ENCODE results near the gene PPP4C.
"Not testable (repeated sequence)": the region's sequence is repeated elsewhere in the genome, so short reads cannot be mapped to it uniquely, and the experiment has no call there.

The PPP4C gene

DNA sequence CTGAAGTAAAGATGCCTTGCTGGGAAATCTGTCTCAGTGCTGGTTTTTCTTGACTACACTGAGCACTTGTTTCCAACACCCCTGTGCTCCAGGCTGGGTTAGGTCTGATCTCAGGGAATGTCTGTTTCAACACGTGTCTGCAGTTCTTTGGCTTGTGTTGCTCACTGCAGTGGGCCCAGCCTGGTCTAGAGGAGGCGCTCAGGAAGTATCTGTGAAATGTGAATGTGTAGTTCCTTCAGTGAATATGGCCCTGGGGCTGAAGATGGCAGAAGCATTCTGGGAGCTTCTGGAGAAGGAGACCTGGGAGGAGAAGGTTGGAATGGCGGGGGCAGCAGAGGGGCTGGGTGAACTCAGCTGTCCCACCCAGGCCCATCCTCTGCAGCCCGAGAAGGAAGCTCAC lies 28.3 kb downstream of the PPP4C start:
- DNase-seq, result no peak

DNA sequence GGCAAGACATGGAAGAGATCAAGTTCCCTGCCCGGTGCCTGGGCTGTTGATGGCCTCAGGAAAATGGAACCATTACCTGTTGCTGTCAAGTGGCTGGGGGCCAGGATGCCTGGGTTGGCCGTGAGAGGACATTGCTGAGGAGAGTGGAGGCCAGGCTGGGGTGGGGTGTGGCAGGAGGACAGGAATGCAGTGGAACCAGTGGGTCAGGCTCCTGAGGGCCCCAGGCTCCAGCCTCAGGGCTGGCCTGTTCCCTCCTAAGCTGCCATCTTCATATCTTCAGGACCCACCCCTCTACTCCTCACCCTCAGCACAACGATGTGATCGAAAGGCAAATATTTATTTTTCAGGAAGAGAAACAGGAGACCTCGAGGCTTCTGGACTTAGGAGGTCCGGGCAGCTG lies 28.7 kb downstream of the PPP4C start:
- no peak for DNase-seq

DNA sequence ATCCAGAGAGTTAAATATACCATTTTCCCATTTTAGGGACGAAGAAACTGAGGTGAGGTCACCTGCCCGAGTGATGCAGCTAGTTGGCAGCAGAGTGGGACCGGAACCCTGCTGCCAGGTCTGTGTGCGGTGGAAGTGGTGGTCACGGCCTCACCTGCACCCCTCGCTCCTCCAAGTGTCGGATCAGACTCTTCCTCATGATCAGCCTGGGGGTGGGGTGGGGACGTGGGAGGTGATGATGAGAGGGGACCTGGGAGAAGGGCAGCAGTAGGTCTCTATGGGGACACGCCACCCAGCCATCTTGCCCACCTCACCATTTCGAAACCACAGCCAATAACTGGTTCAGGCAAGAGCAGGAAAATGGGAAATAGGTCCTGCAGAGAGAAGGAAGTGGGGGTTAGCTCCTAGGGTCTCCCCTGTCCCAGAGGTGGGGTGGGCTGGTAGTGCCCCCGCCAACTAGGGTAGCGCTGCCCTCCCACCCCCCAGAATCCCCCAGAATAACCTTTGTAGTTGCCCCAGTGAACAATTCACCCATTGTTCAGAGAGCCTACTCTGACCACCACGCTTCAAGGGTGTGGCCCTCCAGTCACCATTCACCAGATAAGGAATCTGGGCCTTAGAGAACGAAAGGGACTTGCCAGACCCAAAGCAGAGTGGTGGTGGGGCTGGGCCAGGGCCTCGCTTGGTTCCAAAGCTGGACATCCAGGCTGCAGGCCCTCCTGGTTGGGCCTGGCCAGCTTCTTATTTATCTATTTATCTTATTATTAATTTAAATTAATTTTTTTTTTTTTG lies 32.5 kb downstream of the PPP4C start:
- DNase-seq, result no peak

DNA sequence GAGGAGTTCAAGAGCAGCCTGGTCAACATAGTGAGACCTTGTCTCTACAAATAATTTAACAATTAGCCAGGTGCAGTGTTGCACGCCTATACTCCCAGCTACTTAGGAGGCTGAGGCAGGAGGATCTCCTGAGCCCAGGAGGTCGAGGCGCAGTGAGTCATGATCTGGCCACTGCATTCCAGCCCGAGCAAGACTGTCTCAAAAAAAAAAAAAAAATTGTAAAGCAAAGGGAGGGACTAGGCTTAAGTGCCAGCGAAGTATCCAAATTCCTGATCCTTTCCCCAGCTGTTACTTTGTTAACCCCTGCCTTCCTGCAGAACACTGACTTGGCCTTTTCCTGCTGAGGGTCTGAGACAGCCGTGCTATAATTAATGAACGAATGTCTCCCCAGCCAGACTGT lies 34.9 kb downstream of the PPP4C start:
- no peak for DNase-seq

DNA sequence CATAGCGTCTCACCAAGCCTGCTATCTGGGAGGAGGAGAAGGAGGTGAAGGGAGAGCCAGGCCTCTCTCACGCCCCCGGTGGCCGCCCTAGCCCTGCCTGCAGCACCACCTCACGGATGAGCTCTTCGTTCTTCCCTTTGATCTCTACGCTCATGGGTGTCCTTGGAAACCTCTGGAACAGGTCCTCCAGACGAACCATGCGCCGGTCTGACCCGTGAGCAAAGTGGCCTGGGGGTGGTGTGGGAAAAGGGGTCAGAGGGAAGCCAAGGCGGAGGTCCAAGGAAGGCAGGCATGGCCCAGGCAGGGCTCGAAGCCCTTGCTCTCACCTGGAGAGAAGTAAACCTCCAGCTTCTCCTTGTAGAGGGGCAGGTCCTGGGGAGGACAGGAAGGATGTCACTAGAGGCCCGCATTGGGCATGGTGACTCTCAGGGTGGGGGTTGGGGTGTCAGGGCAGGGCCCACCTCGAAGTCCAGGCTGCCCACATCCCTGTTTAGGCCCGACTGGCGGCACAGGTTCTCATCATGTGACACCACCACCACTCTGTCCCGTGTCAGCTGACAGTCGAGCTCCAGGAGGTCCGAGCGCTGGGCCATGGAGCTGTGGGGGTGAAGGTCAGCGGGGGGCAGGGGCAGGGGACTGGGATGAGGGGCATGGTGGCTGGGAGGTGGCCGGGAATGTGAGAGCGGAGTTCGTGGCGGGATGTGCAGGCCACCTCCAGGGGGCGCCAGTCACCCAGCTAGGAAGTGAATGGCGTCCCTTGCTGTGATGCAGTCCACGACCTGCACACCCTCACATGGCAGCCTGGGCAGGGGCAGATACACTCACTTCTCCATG lies 36.6 kb downstream of the PPP4C start:
- peak; percentile 81 for DNase-seq

DNA sequence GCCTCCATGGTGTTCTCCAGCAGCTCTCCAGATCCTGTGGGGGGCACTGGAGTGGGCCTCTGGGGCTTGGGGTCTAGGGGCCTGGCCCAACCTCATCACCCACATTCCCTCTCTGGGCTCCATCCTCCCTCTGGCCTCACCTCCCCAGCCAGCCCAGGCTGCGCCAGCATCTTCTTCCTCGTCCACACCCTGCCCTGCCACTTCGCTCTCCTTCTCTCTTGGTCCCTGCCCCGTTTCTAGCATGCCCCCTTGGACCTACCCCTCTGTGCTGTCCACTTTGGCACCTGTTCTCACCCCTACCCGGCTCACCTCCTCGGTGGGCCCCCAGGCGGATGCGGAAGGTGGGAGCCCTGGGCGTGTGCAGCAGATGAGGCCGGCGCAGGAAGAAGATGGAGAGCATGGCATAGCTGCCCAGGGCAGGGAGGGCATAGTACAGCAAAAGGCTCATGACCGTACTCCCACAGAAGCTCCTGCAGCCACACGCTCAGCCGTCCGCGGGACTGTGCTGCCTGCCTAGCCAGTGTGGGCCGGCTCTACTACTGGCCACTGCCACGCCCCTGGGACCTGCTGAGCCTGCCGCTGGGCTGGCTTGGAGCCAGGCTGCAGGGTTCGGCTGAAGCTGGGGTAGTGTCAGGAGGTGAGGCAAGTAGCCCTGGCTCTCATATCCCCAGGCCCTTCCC lies 37.4 kb downstream of the PPP4C start, which contains the start of gene GDPD3:
GDPD3 (minus strand) TSS at position 507 of the 680 bp plus-strand sequence; CDS start at position 448, 59 bp downstream.
- peak; percentile 32 for DNase-seq

DNA sequence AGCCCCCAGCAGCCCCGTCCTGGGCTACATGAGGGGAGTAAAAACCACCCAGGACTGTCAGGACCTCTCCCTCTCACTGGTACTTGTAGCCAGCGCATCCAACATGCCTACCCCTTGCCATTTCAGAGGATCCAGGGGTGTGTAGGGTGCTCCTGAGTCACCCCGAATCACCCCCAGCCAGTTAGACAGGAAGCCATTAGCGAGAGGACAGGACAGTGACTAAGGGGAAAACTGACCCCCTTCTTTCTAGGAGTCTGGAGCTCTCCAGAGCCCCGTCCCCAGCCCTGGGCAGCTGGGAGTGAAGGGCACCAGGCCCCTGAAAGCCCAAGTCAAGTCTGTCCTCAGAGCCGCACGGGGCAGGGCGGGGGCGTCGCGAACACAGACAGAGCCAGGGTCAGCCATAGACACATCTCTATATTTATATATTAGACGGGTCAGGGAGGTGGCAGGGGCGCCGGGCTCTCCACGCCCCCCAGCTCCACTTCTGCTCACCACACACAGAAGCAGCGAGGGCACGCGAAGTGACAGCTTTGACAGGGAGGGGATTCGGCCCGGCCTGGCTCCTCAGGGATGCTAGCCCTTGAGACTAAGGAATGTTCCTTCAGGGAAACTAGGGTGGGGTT lies 38.0 kb downstream of the PPP4C start:
- DNase-seq, result no peak

DNA sequence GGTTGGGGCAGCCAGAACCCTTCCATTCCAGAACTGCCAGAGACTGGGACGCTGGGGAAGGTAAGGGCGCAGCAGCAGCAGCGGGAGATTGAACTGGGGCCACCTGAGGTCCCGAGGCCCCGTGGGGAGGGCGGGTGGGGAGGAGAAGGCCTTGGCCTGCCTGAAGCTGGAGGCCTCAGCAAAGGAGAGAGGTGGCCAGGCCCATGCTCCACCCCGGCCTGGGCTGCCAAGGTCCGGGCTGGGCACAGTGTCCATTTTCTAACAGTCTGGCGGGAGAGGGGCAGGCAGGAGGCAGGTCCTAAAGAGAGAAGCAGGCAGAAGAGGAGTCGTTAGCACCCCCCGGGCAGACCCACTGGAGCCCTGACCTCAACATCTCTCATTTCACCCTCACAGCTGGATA lies 38.6 kb downstream of the PPP4C start:
- no peak for DNase-seq

DNA sequence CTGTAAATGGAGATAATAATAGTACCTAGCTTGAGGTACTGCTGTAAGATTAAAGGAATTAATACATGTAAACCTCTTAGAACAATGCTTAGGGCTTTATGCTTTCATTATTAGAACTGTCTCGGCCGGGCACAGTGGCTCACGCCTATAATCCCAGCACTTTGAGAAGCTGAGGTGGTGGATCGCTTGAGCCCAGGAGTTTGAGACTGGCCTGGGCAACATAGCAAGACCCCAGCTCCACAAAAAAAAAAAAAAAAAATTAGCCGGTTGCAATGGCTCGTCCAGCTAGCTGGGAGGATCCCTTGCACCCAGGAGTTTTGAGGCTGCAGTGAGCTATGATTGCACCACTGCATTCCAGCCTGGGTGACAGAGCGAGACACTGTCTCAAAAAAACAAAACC lies 39.0 kb downstream of the PPP4C start:
- DNase-seq, result not testable (repeated sequence)

DNA sequence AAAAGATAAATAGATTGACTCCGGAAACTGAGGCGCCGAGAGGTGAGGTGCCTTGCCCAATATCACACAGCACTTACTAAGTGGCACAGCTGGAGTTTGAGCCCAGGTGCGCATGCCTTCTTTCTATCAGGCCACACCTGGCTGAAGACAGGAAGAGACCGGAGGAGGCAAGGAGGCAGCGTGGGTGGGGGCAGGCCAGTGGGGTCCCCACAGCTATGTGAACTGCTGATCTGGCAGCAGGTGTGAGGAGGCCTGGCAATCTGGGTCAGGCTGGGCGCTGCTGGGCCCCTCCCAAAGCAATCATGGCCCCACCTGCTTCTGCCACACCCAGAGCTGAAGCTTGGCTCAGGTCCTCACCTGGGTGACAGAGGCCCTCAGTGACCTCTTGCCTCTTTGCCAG lies 39.4 kb downstream of the PPP4C start:
- peak; percentile 20 for DNase-seq

DNA sequence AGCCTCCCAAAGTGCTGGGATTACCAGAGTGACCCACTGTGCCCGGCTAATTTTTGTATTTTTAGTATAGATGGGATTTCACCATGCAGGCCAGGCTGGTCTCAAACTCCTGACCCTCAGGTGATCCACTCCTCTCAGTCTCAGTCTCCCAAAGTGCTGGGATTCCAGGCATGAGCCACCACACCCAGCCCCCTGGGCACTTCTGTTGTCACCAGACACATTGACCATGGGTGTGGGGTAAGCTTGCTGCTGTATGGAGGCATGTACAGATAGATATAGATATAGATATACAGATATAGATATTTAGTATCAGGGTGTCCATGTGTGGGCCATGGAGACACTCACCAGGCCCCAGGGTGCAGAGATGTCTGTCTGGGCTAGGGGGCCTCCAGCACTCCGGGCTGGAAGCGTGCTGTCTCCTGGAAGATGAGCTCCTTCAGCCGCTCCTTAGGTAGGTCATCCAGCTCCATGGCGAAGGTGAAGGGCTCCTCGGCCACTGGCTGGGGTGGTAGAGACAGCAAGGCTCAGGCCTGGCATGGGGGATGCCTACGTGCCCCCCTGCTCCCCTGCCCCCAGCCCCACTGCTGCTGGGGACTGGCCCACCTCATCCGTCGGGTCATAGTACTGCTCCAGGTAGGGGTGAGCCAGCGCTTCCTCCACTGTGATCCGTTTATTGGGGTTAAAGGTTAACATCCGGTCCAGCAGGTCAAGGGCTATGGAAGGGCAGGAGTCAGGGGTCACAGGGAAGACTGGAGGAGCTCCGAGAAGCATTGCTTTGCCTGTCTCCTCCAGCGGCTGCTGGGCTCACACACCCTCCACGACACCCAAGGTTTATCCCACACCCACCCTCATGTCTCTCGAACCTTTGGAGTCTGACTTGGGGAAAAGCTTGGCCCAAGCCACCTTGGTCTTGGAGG lies 40.8 kb downstream of the PPP4C start:
- no peak for DNase-seq

DNA sequence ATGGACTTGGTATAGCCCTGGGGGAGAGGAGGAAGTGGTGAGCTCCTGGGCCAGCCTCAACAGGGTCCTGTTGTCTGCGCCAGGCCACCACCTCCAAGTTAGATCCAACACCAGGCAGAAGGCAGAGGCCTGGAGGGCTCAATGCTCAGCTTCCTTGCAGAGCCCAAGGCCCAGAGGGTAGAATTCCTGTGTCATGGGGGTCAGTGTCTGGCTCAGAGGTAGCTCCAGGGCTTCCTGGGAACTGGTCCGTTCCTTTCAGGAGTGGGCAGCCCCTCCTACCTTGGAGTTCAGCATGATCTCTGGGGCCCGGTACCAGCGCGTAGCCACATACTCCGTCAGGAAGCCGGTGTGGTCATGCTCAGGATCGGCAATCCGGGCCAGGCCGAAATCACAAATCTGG lies 42.0 kb downstream of the PPP4C start:
- no peak for DNase-seq

DNA sequence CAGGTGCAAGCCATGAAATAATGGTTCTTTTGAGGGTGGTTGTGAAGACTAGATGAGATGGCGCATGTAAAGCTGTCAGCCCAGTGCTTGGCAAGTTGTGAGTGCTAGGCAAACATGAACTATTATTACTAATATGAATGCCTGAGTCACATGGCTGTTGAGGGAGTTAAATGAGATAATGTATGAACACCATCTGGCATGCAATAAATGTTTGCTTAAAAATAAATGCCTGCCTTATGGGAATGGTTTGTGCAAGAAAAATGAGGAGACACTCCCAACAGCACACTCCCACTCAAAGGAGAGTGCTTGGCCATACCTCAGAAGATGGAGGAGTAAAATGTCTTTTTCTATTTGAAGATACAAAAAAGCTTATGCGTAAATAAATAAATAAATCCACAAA lies 43.6 kb downstream of the PPP4C start:
- DNase-seq, result no peak

DNA sequence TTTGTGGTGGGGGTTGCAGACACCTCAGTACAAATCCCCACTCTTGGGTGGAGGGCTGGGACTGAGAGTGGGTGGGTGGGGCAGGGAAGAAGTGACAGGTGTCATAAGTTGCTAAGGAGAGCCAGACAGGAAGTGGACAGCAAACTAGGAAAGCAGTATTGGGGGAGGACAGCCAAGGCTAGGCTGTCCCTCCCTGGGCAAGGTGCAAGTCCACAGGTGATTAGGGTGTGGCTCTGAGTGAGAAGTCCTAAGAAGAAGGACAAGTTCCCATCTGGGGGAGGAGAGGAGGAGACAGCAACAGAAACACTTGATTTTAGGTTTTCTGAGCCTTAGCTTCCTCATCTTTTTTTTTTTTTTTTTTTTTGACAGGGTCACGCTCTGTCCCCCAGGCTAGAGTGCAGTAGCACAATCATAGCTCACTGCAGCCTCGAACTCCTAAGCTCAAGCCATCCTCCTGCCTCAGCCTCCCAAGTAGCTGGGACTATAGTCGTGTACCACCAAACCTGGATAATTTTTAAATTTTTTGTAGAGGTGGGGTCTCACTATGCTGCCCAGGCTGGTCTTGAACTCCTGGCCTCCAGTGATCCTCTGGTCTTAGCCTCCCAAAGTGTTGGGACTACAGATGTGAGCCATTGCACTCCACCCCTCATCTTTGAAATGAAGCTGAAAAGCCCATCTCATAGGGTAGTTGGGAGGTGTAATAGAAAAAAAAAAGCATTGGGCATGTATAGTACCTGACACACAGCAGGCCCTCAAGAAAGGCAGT lies 44.7 kb downstream of the PPP4C start:
- DNase-seq, result peak; percentile 18

DNA sequence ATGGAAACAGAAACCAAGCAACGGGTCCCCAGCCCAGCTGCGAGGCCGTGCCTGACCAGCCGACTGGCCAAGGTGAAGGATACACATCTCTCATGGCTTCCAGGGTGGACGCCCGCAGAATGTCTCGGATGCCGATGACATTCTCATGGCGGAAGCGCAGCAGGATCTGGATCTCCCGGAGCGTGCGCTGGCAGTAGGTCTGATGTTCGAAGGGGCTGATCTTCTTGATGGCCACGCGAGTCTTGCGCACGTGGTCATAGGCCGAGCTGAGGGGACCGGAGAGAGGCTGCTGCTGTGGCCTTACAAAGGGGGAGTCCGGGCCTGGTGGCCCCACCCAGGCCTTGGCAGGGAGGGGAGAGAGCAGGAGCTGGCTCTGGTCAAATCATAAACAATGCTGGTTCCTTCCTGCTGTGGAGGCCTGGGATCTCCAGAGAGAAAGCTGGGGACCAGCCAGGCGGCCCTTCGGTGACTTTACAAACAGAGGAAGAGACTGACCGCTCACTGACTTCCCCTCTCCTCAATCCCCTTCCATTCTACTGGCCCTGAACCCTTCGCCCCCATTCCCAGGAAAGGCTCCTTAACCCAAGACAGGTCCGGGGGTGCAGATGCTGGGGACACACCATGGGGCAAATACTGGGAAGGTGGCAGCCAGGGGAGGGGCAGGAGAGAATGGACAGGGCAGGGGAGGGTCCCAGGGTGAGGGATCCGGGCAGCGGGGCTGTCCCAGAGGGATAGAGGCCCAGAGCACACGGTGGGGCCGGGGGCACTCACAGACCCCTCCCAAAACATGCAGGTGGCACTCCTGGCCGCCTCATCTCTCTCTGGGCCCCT lies 46.2 kb downstream of the PPP4C start:
- no peak for DNase-seq

DNA sequence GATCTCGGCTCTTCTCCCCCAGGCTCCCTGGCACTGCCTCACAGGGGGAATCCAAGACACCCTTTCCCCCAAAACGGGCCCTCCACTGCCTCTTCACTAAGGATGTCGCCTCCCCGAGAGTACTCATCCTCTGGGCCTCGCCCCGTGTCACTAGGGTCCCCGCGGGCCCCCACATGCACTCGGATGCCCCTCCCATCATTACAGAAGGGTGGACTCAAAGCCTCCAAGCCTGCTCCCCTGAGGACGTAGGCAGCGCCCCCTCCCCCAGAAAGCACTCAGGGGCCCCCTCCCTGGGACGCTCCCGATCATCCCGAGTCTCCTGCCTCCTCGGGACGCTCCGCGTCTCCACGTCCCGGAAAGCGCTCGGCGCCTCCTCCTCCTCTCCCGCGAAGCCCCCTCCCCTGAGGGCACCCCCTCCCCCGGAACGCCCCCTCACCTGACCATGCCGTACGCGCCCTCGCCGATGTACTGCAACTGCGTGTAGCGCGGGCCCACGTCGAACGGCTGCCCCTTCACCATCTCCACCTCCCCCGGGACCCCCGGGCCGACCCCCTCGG lies 46.9 kb downstream of the PPP4C start:
- DNase-seq, result peak; percentile 50

DNA sequence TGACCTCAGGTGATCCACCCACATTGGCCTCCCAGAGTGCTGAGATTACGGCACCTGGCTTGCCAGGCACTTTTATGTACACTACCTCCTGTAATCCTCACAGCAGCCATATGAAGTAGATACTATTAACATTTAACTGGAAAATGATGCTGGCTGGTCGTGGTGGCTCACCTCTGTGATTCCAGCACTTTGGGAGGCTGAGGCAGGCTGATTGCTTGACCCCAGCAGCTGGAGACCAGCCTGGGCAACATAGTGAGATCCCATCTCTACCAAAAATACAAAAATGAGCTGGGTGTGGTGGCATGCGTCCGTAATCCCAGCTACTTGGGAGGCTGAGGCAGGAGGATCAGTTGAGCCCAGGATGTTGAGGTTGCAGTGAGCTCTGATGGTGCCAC lies 49.2 kb downstream of the PPP4C start:
- no peak for DNase-seq

DNA sequence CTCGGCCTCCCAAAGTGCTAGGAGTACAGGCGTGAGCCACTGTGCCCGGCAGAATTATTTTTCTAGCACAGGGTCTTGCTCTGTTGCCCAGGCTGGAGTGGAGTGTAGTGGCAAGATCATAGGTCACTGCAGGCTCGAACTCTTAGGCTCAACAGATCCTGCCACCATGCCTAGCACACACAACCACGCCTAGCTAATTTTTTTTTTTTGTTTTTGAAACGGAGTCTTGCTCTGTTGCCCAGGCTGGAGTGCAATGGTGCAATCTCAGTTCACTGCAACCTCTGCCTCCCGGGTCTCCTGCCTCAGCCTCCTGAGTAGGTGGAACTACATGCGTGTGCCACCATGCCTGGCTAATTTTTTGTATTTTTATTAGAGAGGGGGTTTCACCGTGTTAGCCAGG lies 49.9 kb downstream of the PPP4C start:
- not testable (repeated sequence) for DNase-seq

DNA sequence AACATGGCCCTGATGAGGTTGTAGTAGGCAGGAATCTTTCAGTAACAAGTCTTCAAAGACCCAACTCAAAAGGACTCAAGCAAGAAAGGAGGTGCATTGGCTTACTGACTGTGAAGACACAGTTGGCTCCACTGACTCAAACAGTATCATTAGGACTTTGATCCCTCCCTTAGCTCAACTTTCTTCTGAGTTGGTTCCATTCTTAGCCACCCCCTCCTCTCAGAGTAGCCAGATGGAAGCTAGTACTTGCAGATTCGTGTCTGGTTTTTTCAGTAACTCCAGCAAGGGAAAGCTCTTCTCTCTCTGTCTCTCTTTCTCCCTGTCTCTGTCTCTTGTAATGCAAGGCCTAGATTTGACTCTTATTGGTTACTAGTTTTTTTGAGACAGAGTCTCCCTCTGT lies 52.2 kb downstream of the PPP4C start:
- no peak for DNase-seq

All from DMS53 (cell line).